Chondrocyte (in vitro differentiated cells): ENCODE data around the gene TBC1D14. TPM values are rescaled to one million over a fixed set of nuclear protein-coding genes. Genes with fewer than 3 reads are reported as not detected.

Experiments
- DNase-seq: peaks from one replicate; pipeline ENCODE4 v3.0.0; 2021; ENCODE audit warnings: mixed read lengths, low spot score
- H3K27ac Mint-ChIP-seq: one replicate; pipeline ENCODE4 v1.8.0; 2021; ENCODE audit warnings: mild to moderate bottlenecking, moderate library complexity, mixed read lengths; ENCODE audit not compliant: unreplicated experiment
- H3K27me3 Mint-ChIP-seq: 2 replicates; pipeline ENCODE4 v1.8.0; 2021; ENCODE audit warnings: low read depth, mixed read lengths
- H3K36me3 Mint-ChIP-seq: 2 replicates; pipeline ENCODE4 v1.8.0; 2021; ENCODE audit warnings: low read depth, mixed read lengths
- H3K4me1 Mint-ChIP-seq: 2 replicates; pipeline ENCODE4 v1.8.0; 2021; ENCODE audit warnings: low read depth, mild to moderate bottlenecking, mixed read lengths
- H3K4me3 Mint-ChIP-seq: one replicate; pipeline ENCODE4 v1.8.0; 2021; ENCODE audit warnings: mild to moderate bottlenecking, moderate library complexity, mixed read lengths; ENCODE audit not compliant: unreplicated experiment
- H3K9me3 Mint-ChIP-seq: 2 replicates; pipeline ENCODE4 v1.8.0; 2021; ENCODE audit warnings: low read depth, mixed read lengths
- CTCF ChIP-seq: fragments of 200-600 bp; sonication (generic); IDR thresholded peaks from 2 replicates; pipeline ENCODE4 v1.5.0; 2021; ENCODE audit warnings: antibody characterized with exemption, mild to moderate bottlenecking, moderate library complexity
- total RNA-seq: library from RNA; stranded (reverse); gene quantifications from 3 replicates; pipeline ENCODE4 v1.2.1, GENCODE V29; 2021

TBC1D14 gene
- total RNA-seq, 1 donor from 2014 or later, result 25.2 TPM

GRCh38 chr4:6929339-6929811, 19.7 kb downstream of the TBC1D14 start:
- no peak for DNase-seq
- no peaks in the 10 kb centered on the region for H3K9me3 Mint-ChIP-seq
- H3K4me3 Mint-ChIP-seq, result no peak overlapping the region
- TF ChIP-seq CTCF, result no peak
- H3K27me3 Mint-ChIP-seq, result no peaks in the 10 kb centered on the region
- peaks cover 21% of the 10 kb centered on the region for H3K36me3 Mint-ChIP-seq
- peaks cover 18% of the 10 kb centered on the region for H3K4me1 Mint-ChIP-seq
- H3K27ac Mint-ChIP-seq, result no peak overlapping the region

- no peak for DNase-seq
- Mint-ChIP-seq H3K27me3 (no peaks in the 10 kb centered on the region), H3K4me3 (no peak overlapping the region), H3K36me3 (peaks cover 16% of the 10 kb centered on the region), H3K27ac (no peak overlapping the region), H3K9me3 (no peaks in the 10 kb centered on the region), H3K4me1 (peaks cover 18% of the 10 kb centered on the region)
- no peak for TF ChIP-seq CTCF
Observed at GRCh38 chr4:6929812-6930464, 20.3 kb downstream of the TBC1D14 start.

- Mint-ChIP-seq H3K27me3 (no peaks in the 10 kb centered on the region), H3K27ac (no peak overlapping the region), H3K36me3 (peaks cover 14% of the 10 kb centered on the region), H3K4me3 (no peak overlapping the region), H3K4me1 (peaks cover 13% of the 10 kb centered on the region), H3K9me3 (no peaks in the 10 kb centered on the region)
- TF ChIP-seq CTCF, result no peak
- no peak for DNase-seq
Observed at GRCh38 chr4:6932475-6932874, 22.8 kb downstream of the TBC1D14 start.

GRCh38 chr4:6932918-6933317, 23.3 kb downstream of the TBC1D14 start:
- no peak for TF ChIP-seq CTCF
- H3K4me1 Mint-ChIP-seq, result peaks cover 13% of the 10 kb centered on the region
- no peak overlapping the region for H3K27ac Mint-ChIP-seq
- H3K4me3 Mint-ChIP-seq, result no peak overlapping the region
- no peaks in the 10 kb centered on the region for H3K27me3 Mint-ChIP-seq
- H3K9me3 Mint-ChIP-seq, result no peaks in the 10 kb centered on the region
- H3K36me3 Mint-ChIP-seq, result peaks cover 14% of the 10 kb centered on the region
- DNase-seq, result no peak

- Mint-ChIP-seq H3K9me3 (no peaks in the 10 kb centered on the region), H3K36me3 (peaks cover 14% of the 10 kb centered on the region), H3K4me3 (no peak overlapping the region), H3K27me3 (no peaks in the 10 kb centered on the region), H3K4me1 (peaks cover 13% of the 10 kb centered on the region), H3K27ac (no peak overlapping the region)
- TF ChIP-seq CTCF, result no peak
- DNase-seq, result no peak
Observed at GRCh38 chr4:6933691-6934430, 24.2 kb downstream of the TBC1D14 start.
